Measurements from ENCODE around the gene PCDH9.

PCDH9 gene

DNA sequence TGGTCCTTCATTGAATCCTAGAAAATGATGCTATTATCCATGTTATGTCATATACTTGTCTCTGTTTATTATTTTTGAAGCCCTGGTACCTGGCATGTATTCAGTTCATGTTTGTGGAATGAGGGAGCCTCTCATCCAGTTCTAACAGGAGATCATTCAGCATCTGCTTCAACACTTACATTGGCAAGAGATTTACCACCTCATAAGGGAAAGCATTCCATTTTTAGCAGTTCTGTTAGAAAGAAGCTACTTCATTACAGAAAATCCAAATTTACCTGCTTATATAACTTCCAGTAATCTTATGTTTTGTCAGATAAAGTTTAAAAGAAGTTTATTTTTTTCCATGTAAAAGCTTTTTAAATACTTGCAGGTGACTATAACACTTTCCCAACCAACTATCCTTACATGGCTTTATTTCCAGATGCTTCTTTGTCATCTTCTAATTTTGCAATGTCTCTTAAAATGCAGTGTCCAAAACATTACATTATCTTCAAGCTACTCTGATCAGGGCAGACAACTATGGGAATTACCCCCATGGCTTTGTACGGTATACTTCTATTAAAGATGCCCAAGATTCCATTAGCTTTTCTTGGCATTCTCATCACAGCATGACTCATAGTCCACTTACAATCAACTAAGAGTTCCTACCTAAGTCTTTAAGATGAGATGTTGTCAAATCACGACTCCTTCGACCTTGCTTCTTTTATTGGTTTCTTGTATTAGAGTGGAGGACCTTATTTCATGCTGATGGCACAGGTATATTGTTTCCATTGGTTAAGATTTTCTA is 262.1 kb downstream of the PCDH9 start:
- Mint-ChIP-seq H3K4me3 (no peak overlapping the region), H3K4me1 (ENCODE audit: low read depth in 2 of 2) (no peaks in the 10 kb centered on the region), H3K27ac (no peak overlapping the region), H3K27me3 (no peaks in the 10 kb centered on the region), H3K9me3 (peaks cover 4 to 6% of the 10 kb centered on the region in 2 donors), H3K36me3 (ENCODE audit: insufficient read depth) (no peaks in the 10 kb centered on the region)
- ATAC-seq (replicated peaks), result no peak
- DNase-seq, result no peak

GRCh38 chr13:66965181-66965580 is 265.0 kb downstream of the PCDH9 start:
- Mint-ChIP-seq H3K4me1 (ENCODE audit: low read depth in 2 of 2) (no peaks in the 10 kb centered on the region), H3K36me3 (ENCODE audit: insufficient read depth) (no peaks in the 10 kb centered on the region), H3K27me3 (no peaks in the 10 kb centered on the region), H3K27ac (no peak overlapping the region), H3K9me3 (peaks cover 0 to 8% of the 10 kb centered on the region in 2 donors), H3K4me3 (no peak overlapping the region)
- ATAC-seq (replicated peaks), result no peak
- no peak for DNase-seq

- DNase-seq, result no peak
- Mint-ChIP-seq H3K27me3 (no peaks in the 10 kb centered on the region), H3K9me3 (peaks cover 0 to 7% of the 10 kb centered on the region in 2 donors), H3K4me1 (ENCODE audit: low read depth in 2 of 2) (no peaks in the 10 kb centered on the region), H3K4me3 (no peak overlapping the region), H3K36me3 (ENCODE audit: insufficient read depth) (no peaks in the 10 kb centered on the region), H3K27ac (no peak overlapping the region)
- ATAC-seq (replicated peaks), result no peak
Measured at GRCh38 chr13:66962953-66963352, 267.2 kb downstream of the PCDH9 start.

- Mint-ChIP-seq H3K36me3 (ENCODE audit: insufficient read depth) (no peaks in the 10 kb centered on the region), H3K4me3 (no peak overlapping the region), H3K27ac (no peak overlapping the region), H3K9me3 (peaks cover 0 to 6% of the 10 kb centered on the region in 2 donors), H3K27me3 (no peaks in the 10 kb centered on the region), H3K4me1 (ENCODE audit: low read depth in 2 of 2) (no peaks in the 10 kb centered on the region)
- DNase-seq (no peak), ATAC-seq (replicated peaks) (no peak)
Measured at GRCh38 chr13:66958611-66959010, 271.5 kb downstream of the PCDH9 start.

DNA sequence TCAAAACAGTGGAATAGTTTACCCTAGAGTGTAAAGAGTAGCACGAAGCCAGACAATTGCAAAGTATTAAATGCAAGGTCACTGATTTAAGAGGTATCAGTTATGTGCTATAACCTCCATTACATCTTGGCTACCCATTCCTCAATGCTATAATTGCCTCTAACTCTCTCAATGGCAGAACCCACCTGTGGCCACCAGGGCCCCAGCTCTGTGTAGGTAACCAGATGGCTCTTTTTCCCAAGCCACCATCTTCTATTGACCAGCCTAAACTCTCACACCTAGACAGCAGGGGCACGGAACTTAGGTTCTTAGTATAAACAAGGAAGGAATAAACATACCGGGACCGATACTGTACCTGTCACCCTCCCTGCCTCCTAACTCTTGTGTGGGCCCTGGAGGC is 277.6 kb downstream of the PCDH9 start:
- H3K27me3 Mint-ChIP-seq, result no peaks in the 10 kb centered on the region
- no peak for DNase-seq
- no peak overlapping the region for H3K27ac Mint-ChIP-seq
- ATAC-seq (replicated peaks), result no peak
- no peak overlapping the region for H3K4me3 Mint-ChIP-seq
- peaks cover 0 to 7% of the 10 kb centered on the region in 2 donors for H3K9me3 Mint-ChIP-seq
- no peaks in the 10 kb centered on the region for H3K36me3 Mint-ChIP-seq (ENCODE audit: insufficient read depth)
- H3K4me1 Mint-ChIP-seq (ENCODE audit: low read depth in 2 of 2), result no peaks in the 10 kb centered on the region

DNA sequence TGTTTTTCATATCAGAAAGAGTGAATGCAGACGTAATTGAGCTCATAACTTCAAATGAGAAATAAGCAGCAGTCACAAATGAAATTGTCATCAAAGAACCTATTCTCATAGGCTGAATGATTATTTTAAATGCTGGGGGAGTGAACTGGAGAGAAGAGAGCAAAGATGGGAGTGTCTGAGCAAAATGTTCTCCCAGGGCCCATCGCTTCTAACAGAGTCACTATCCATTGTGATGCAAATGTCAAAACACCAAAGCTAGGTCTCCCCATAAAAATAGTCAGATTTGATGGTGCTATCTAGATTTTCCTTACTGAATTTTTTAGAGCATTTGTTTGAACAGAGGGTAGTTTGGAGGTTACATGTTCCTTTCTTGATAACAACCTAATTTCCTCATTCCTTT is 278.7 kb downstream of the PCDH9 start:
- DNase-seq (no peak), ATAC-seq (replicated peaks) (no peak)
- Mint-ChIP-seq H3K9me3 (peaks cover 0 to 6% of the 10 kb centered on the region in 2 donors), H3K4me3 (no peak overlapping the region), H3K4me1 (ENCODE audit: low read depth in 2 of 2) (no peaks in the 10 kb centered on the region), H3K27ac (no peak overlapping the region), H3K36me3 (ENCODE audit: insufficient read depth) (no peaks in the 10 kb centered on the region), H3K27me3 (no peaks in the 10 kb centered on the region)

DNA sequence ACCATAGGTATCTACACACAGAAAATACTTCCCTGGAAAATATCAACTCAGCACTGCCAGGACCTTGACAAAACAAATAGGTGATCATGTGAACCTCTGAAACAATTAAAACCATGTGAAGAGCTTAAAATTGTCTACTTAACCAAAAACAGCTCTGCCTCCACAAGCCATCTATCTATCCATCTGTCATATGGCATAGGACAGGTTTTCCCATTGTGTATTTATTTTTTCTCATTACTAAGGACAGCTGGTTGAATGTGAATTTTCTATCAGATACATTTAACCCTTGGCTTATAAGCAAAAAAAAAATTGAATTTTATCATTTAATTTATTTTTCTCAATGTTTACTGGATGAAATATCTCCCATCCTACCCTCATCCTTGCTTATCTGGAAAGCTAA is 279.5 kb downstream of the PCDH9 start:
- H3K4me3 Mint-ChIP-seq, result no peak overlapping the region
- no peak for ATAC-seq (replicated peaks)
- H3K4me1 Mint-ChIP-seq (ENCODE audit: low read depth in 2 of 2), result no peaks in the 10 kb centered on the region
- H3K9me3 Mint-ChIP-seq, result peaks cover 0 to 6% of the 10 kb centered on the region in 2 donors
- H3K27ac Mint-ChIP-seq, result no peak overlapping the region
- H3K27me3 Mint-ChIP-seq, result no peaks in the 10 kb centered on the region
- DNase-seq, result no peak
- H3K36me3 Mint-ChIP-seq (ENCODE audit: insufficient read depth), result no peaks in the 10 kb centered on the region

DNA sequence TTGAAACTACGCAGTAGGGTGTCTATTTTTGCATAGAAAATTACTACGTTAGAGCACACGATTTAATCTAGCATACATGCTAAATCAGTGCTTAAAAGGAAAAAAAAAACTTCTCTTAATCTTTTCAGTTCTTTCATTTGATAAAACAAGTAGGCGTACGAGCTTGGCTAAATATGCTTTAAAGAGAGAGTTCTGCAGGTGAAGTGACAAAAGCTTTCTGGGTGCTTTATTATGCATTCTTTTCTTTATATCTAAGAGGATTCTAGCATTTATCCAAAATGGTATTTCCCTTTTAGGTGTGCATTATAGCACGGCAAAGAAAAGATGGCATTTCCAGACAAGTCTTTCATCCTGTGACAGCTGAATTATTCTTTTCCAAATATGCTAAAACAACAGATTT is 281.2 kb downstream of the PCDH9 start:
- H3K27me3 Mint-ChIP-seq, result no peaks in the 10 kb centered on the region
- peaks cover 0 to 8% of the 10 kb centered on the region in 2 donors for H3K9me3 Mint-ChIP-seq
- H3K36me3 Mint-ChIP-seq (ENCODE audit: insufficient read depth), result no peaks in the 10 kb centered on the region
- H3K4me3 Mint-ChIP-seq, result no peak overlapping the region
- DNase-seq (no peak), ATAC-seq (replicated peaks) (no peak)
- H3K4me1 Mint-ChIP-seq (ENCODE audit: low read depth in 2 of 2), result no peaks in the 10 kb centered on the region
- H3K27ac Mint-ChIP-seq, result no peak overlapping the region

GRCh38 chr13:66943530-66943929 is 286.6 kb downstream of the PCDH9 start:
- Mint-ChIP-seq H3K9me3 (peaks cover 0 to 6% of the 10 kb centered on the region in 2 donors), H3K36me3 (ENCODE audit: insufficient read depth) (no peaks in the 10 kb centered on the region), H3K27ac (no peak overlapping the region), H3K4me3 (no peak overlapping the region), H3K4me1 (ENCODE audit: low read depth in 2 of 2) (no peaks in the 10 kb centered on the region), H3K27me3 (no peaks in the 10 kb centered on the region)
- DNase-seq (no peak), ATAC-seq (replicated peaks) (no peak)

- H3K36me3 Mint-ChIP-seq (ENCODE audit: insufficient read depth), result no peaks in the 10 kb centered on the region
- H3K4me1 Mint-ChIP-seq (ENCODE audit: low read depth in 2 of 2), result no peaks in the 10 kb centered on the region
- H3K27ac Mint-ChIP-seq, result no peak overlapping the region
- peaks cover 0 to 6% of the 10 kb centered on the region in 2 donors for H3K9me3 Mint-ChIP-seq
- ATAC-seq (replicated peaks) (no peak), DNase-seq (no peak)
- H3K27me3 Mint-ChIP-seq, result no peaks in the 10 kb centered on the region
- no peak overlapping the region for H3K4me3 Mint-ChIP-seq
Measured at GRCh38 chr13:66940113-66940512, 290.0 kb downstream of the PCDH9 start.

- Mint-ChIP-seq H3K4me3 (no peak overlapping the region), H3K27ac (no peak overlapping the region), H3K9me3 (peaks cover 0 to 4% of the 10 kb centered on the region in 2 donors), H3K27me3 (no peaks in the 10 kb centered on the region), H3K4me1 (ENCODE audit: low read depth in 2 of 2) (no peaks in the 10 kb centered on the region), H3K36me3 (ENCODE audit: insufficient read depth) (no peaks in the 10 kb centered on the region)
- DNase-seq (no peak), ATAC-seq (replicated peaks) (no peak)
Measured at GRCh38 chr13:66937423-66937822, 292.7 kb downstream of the PCDH9 start.

DNA sequence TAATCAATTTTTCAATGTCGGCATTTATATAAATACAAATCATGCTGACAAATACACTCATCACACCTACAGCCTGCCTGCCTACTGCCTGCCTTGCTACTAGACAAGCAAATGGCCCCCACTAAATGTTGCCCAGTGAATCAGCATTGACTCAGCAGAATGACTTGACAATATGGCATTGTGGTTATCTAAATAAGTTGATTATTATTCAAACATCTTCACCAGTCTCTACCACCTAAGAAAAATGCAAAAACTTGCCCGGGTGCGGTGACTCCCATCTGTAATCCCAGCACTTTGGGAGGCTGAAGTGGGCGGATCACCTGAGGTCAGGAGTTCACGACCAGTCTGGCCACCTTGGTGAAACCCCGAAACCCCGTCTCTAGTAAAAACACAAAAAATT is 296.1 kb downstream of the PCDH9 start:
- no peak overlapping the region for H3K4me3 Mint-ChIP-seq
- no peak for ATAC-seq (replicated peaks)
- DNase-seq, result no peak

GRCh38 chr13:66933527-66933926 is 296.6 kb downstream of the PCDH9 start:
- no peak overlapping the region for H3K27ac Mint-ChIP-seq
- ATAC-seq (replicated peaks), result no peak
- H3K4me1 Mint-ChIP-seq (ENCODE audit: low read depth in 2 of 2), result no peaks in the 10 kb centered on the region
- H3K27me3 Mint-ChIP-seq, result no peaks in the 10 kb centered on the region
- peaks cover 0 to 3% of the 10 kb centered on the region in 2 donors for H3K9me3 Mint-ChIP-seq
- no peaks in the 10 kb centered on the region for H3K36me3 Mint-ChIP-seq (ENCODE audit: insufficient read depth)
- DNase-seq, result no peak
- no peak overlapping the region for H3K4me3 Mint-ChIP-seq

More for the DNA sequence above, 296.1 kb downstream of the PCDH9 start:
- Mint-ChIP-seq H3K36me3 (ENCODE audit: insufficient read depth) (no peaks in the 10 kb centered on the region), H3K27ac (no peak overlapping the region), H3K27me3 (no peaks in the 10 kb centered on the region), H3K4me1 (ENCODE audit: low read depth in 2 of 2) (no peaks in the 10 kb centered on the region), H3K9me3 (peaks cover 0 to 3% of the 10 kb centered on the region in 2 donors)

DNA sequence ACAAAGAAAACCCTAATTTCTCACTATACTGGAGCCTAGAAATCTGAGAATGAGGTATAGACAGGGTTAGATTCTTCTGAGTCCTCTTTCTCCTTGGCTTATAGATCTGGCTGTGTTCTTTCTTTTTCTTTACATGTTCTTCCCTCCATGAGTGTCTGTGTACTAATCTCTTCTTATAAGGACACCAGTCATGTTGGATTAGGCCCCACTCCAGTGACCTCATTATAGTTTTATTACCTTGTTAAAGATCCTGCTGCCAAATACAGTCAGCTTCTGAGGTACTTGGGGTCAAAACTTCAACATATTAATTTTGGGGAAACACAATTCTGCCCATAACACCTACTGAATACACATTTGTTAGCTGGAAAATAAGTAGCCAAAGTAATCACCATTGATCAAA is 302.6 kb downstream of the PCDH9 start:
- DNase-seq (no peak), ATAC-seq (replicated peaks) (no peak)
- H3K27ac Mint-ChIP-seq, result no peak overlapping the region
- peaks cover 0 to 1% of the 10 kb centered on the region in 2 donors for H3K9me3 Mint-ChIP-seq
- no peak overlapping the region for H3K4me3 Mint-ChIP-seq
- H3K36me3 Mint-ChIP-seq (ENCODE audit: insufficient read depth), result no peaks in the 10 kb centered on the region
- H3K27me3 Mint-ChIP-seq, result no peaks in the 10 kb centered on the region
- no peaks in the 10 kb centered on the region for H3K4me1 Mint-ChIP-seq (ENCODE audit: low read depth in 2 of 2)

Data from effector memory CD8-positive, alpha-beta T cell (primary cell).